Endothelial cell of umbilical vein (primary cell): Measurements from ENCODE around the gene CFAP126. TPM values are rescaled to one million over a fixed set of nuclear protein-coding genes. Genes with fewer than 3 reads are reported as not detected.
"Not testable (repeated sequence)": the region's sequence is repeated elsewhere in the genome, so short reads cannot be mapped to it uniquely, and the experiment has no call there.

Experiments used
- BruUV-seq: library from RNA; stranded (reverse); fragments of 400-500 nt; replicated peaks from 2 replicates; lab custom pipeline; 2021; lab: Mats Ljungman, UMichigan
- CTCF ChIA-PET: fragments of 300-600, 350-600 bp; sonication (Branson Sonifier 250); formaldehyde crosslinking; loops from one replicate; lab custom pipeline; 2021; ENCODE audit warnings: antibody characterized with exemption, inconsistent platforms; lab: Charles Lee
- POLR2A ChIA-PET: fragments of 300-600, 350-600 bp; sonication (Branson Sonifier 250); formaldehyde crosslinking; loops from one replicate; lab custom pipeline; 2021; ENCODE audit warnings: antibody characterized with exemption, inconsistent platforms; lab: Charles Lee
- DNase-seq: peaks from one replicate; pipeline ENCODE4 v3.0.0-alpha.2; 2011; ENCODE audit warnings: low read depth, low spot score
- FAIRE-seq: peaks from 2 replicates; lab custom pipeline; 2011; peaks lifted over from hg19 to GRCh38; lab: Jason Lieb, UNC
- H2AFZ ChIP-seq: 2 replicates; pipeline ENCODE4 v1.6.0; 2012; ENCODE audit warnings: low read depth, low read length, control low read depth, inconsistent platforms
- H3K27ac ChIP-seq: 2 replicates; pipeline ENCODE4 v1.5.1; 2011; ENCODE audit warnings: low read depth, mild to moderate bottlenecking, control low read depth, low read length, moderate library complexity; ENCODE audit not compliant: insufficient read depth
- H3K27me3 ChIP-seq, 2 experiments: 2 replicates each; pipeline versions ENCODE4 v1.6.0 to v1.6.1; 2011; ENCODE audit warnings: low read length in 2 of 2, mixed read lengths in 1 of 2; ENCODE audit not compliant: control insufficient read depth in 2 of 2, insufficient read depth in 2 of 2
- H3K36me3 ChIP-seq, 2 experiments: 2 replicates in 1 of 2; 3 replicates in 1 of 2; pipeline ENCODE4 v1.5.1; 2011; ENCODE audit warnings: low read length in 2 of 2, mild to moderate bottlenecking in 1 of 2, moderate library complexity in 1 of 2; ENCODE audit not compliant: control insufficient read depth in 2 of 2, insufficient read depth in 2 of 2; ENCODE audit errors: extremely low read depth in 1 of 2
- H3K4me1 ChIP-seq: 3 replicates; pipeline ENCODE4 v1.5.1; 2011; ENCODE audit warnings: mild to moderate bottlenecking, low read length; ENCODE audit not compliant: control insufficient read depth, insufficient read depth; ENCODE audit errors: extremely low read depth
- H3K4me2 ChIP-seq: 2 replicates; pipeline ENCODE4 v1.6.1; 2011; ENCODE audit warnings: low read length, control low read depth, mixed read lengths; ENCODE audit not compliant: insufficient read depth
- H3K4me3 ChIP-seq, 3 experiments: fragments of 200-600 bp in 1 of 3; sonication (generic), shearing (Covaris generic) in 1 of 3; replicated peaks in 1 of 3; 2 replicates each; pipeline ENCODE4 v1.5.1; 2011 to 2016; ENCODE audit warnings: control low read depth in 3 of 3, low read length in 3 of 3, mild to moderate bottlenecking in 2 of 3, inconsistent platforms in 1 of 3, low read depth in 1 of 3, moderate library complexity in 1 of 3; ENCODE audit not compliant: insufficient read depth in 1 of 3
- H3K79me2 ChIP-seq: 2 replicates; pipeline ENCODE4 v1.6.0; 2012; ENCODE audit warnings: low read length, inconsistent platforms; ENCODE audit not compliant: control insufficient read depth, insufficient read depth
- H3K9ac ChIP-seq: replicated peaks from 2 replicates; pipeline ENCODE3; 2011; ENCODE audit warnings: low read length, control low read depth; ENCODE audit not compliant: insufficient read depth; ENCODE audit errors: extremely low read depth
- H3K9me1 ChIP-seq: replicated peaks from 3 replicates; pipeline ENCODE4 v1.6.0; 2011; ENCODE audit warnings: mild to moderate bottlenecking, low read length; ENCODE audit not compliant: control insufficient read depth, insufficient read depth; ENCODE audit errors: extremely low read depth
- H3K9me3 ChIP-seq: replicated peaks from 2 replicates; pipeline ENCODE4 v1.5.1; 2012; ENCODE audit warnings: low read length, inconsistent platforms; ENCODE audit not compliant: control insufficient read depth, insufficient read depth
- H4K20me1 ChIP-seq: replicated peaks from 2 replicates; pipeline ENCODE3; 2011; ENCODE audit warnings: mild to moderate bottlenecking, low read length; ENCODE audit not compliant: control insufficient read depth, insufficient read depth; ENCODE audit errors: extremely low read depth
- FOS ChIP-seq: IDR thresholded peaks from 2 replicates; pipeline ENCODE4 v1.6.1; 2011; ENCODE audit warnings: mild to moderate bottlenecking, low read length, moderate library complexity, borderline replicate concordance; ENCODE audit not compliant: insufficient read depth
- MAX ChIP-seq: IDR thresholded peaks from 2 replicates; pipeline ENCODE4 v1.6.1; 2011; ENCODE audit not compliant: insufficient read depth, insufficient read length
- POLR2A ChIP-seq: IDR thresholded peaks from 2 replicates; pipeline ENCODE4 v1.6.1; 2012; ENCODE audit warnings: low read depth, mild to moderate bottlenecking, control low read depth, low read length
- POLR2AphosphoS5 ChIP-seq: IDR thresholded peaks from 2 replicates; pipeline ENCODE4 v1.6.1; 2012; ENCODE audit warnings: low read depth, mild to moderate bottlenecking, control low read depth, low read length, moderate library complexity; ENCODE audit not compliant: insufficient read depth
- dilution Hi-C: fragments of 300-500 bp; cut with MboI; formaldehyde crosslinking; loops from one replicate; pipeline ENCODE4 v1.15.0; 2019; ENCODE audit warnings: low sequenced_read_pairs; ENCODE audit not compliant: extremely low pct_ligation_motif_present
- intact Hi-C: fragments of 100-400 bp; cut with micrococcal nuclease; formaldehyde crosslinking; loops from one replicate; pipeline ENCODE4 v1.10.0; 2022
- polyA plus RNA-seq, 4 experiments: library from polyadenylated mRNA; depleted of rRNA in 3 of 4; stranded (reverse) in 3 of 4; unstranded in 1 of 4; fragments of >200 nt; gene quantifications; 2 replicates each; pipeline versions ENCODE4 v1.2.1 to v1.2.3, GENCODE V29; 2011 to 2012; ENCODE audit warnings: missing spikeins in 1 of 4
- total RNA-seq: library from RNA; stranded (reverse); gene quantifications from 2 replicates; pipeline ENCODE4 v1.2.3, GENCODE V29; 2021

Gene CFAP126
- total and polyA plus RNA-seq, 2 donors (not counting 3 experiments of a cell fraction or from before 2014, with no cell fraction given): not detected

DNA sequence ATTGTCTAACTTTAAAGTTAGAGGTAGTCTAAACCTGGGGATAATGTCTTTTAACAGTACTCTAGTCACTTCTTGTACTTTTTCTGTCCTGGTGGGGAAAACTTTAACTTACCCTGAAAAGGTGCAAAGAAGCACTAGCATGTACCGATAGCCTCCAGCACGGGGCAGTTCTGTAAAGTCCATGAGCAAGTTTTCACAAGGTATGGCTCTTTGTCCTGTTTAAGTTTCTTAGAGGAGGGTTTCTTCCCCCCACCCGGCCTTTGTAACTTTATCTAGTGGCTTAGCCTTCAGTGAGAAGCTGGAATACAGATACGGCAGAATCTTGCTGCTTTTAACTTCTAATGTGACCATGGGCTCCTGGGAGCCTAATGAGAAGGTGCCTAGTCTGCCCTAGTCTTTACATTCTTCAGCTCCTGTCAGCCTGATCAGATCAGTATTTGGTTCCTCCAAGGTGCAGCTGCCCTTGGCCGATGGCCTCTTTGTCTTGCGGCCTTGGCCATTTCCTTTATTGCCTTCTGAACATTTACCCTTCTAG is 39.8 kb upstream of the CFAP126 start:
- no peaks in the 10 kb centered on the region for H3K9me3 ChIP-seq
- no peak overlapping the region for H3K4me2 ChIP-seq
- intact Hi-C loops (no loop called here), dilution Hi-C loops (no loop called here)
- no TSS peak for BruUV-seq
- H3K9ac ChIP-seq: no peak overlapping the region
- CTCF ChIA-PET: no interaction called here
- TF ChIP-seq POLR2AphosphoS5 (no peak), POLR2A (no peak), FOS (no peak), MAX (no peak)
- H2AFZ ChIP-seq: no peak overlapping the region
- no peaks in the 10 kb centered on the region for H4K20me1 ChIP-seq
- FAIRE-seq (no peak), DNase-seq (no peak)
- no peak overlapping the region for H3K27ac ChIP-seq
- H3K4me3 ChIP-seq: no peak overlapping the region
- H3K9me1 ChIP-seq: no peaks in the 10 kb centered on the region
- POLR2A ChIA-PET: no interaction called here
- no peaks in the 10 kb centered on the region for H3K36me3 ChIP-seq
- no peaks in the 10 kb centered on the region for H3K4me1 ChIP-seq
- no peaks in the 10 kb centered on the region for H3K79me2 ChIP-seq
- peaks cover 0 to 2% of the 10 kb centered on the region in 2 experiments for H3K27me3 ChIP-seq

- H3K27me3 ChIP-seq, H3K4me1 ChIP-seq, POLR2A ChIA-PET, H3K9me3 ChIP-seq, intact Hi-C loops, DNase-seq, H3K79me2 ChIP-seq, dilution Hi-C loops, H3K36me3 ChIP-seq, CTCF ChIA-PET, H3K9ac ChIP-seq, H3K4me3 ChIP-seq, H4K20me1 ChIP-seq, H3K4me2 ChIP-seq, H2AFZ ChIP-seq, FAIRE-seq, BruUV-seq, H3K9me1 ChIP-seq, H3K27ac ChIP-seq: not testable (repeated sequence)
Observed at GRCh38 chr1:161406551-161406950, 38.9 kb upstream of the CFAP126 start.
